SK-N-SH treated with all-trans-retinoic acid at 6 μM for 48 hours (cell line): ENCODE data around the gene KLHL42.

Source experiments
- BACH2 ChIP-seq: fragments of 250-450 bp; sonication (Bioruptor Pico); IDR thresholded peaks from 2 replicates; pipeline ENCODE4 v1.9.0; 2021; ENCODE audit warnings: mild to moderate bottlenecking, borderline replicate concordance
- CSDC2 ChIP-seq: fragments of 250-450 bp; sonication (Bioruptor Pico); IDR thresholded peaks from 2 replicates; pipeline ENCODE4 v1.5.0; 2020; ENCODE audit warnings: mild to moderate bottlenecking, moderate library complexity
- OSR1 ChIP-seq: fragments of 250-450 bp; sonication (Bioruptor Pico); IDR thresholded peaks from 2 replicates; pipeline ENCODE4 v1.8.0; 2022; ENCODE audit warnings: moderate library complexity, mild to moderate bottlenecking, inconsistent platforms
- RARB ChIP-seq: fragments of 250-450 bp; sonication (Bioruptor Pico); IDR thresholded peaks from 2 replicates; pipeline ENCODE4 v1.8.0; 2021; ENCODE audit warnings: mild to moderate bottlenecking, moderate library complexity
- TCF4 ChIP-seq: fragments of 250-450 bp; sonication (Bioruptor Pico); IDR thresholded peaks from 2 replicates; pipeline ENCODE4 v1.8.0; 2021; ENCODE audit warnings: mild to moderate bottlenecking, moderate library complexity, borderline replicate concordance
- ZC3H10 ChIP-seq: fragments of 250-450 bp; sonication (Bioruptor Pico); IDR thresholded peaks from 2 replicates; pipeline ENCODE4 v1.5.1; 2021; ENCODE audit warnings: mild to moderate bottlenecking, moderate library complexity
- ZFP30 ChIP-seq: fragments of 450-650 bp; formaldehyde crosslinking; IDR thresholded peaks from 2 replicates; pipeline ENCODE4 v1.5.0; 2022; ENCODE audit warnings: mild to moderate bottlenecking, moderate library complexity
- TF ChIP-seq, protein P1 (sequence below): fragments of 250-450 bp; sonication (Bioruptor Pico); IDR thresholded peaks from 2 replicates; pipeline ENCODE4 v1.5.1; 2020; ENCODE audit warnings: low read depth, mild to moderate bottlenecking, moderate library complexity
- TF ChIP-seq, protein P2 (sequence below): fragments of 250-450 bp; sonication (Bioruptor Pico); IDR thresholded peaks from 2 replicates; pipeline ENCODE4 v1.8.0; 2021; ENCODE audit warnings: low read depth, mild to moderate bottlenecking, moderate library complexity, borderline replicate concordance
- TF ChIP-seq, protein P3 (sequence below): fragments of 250-450 bp; sonication (Bioruptor Pico); IDR thresholded peaks from 2 replicates; pipeline ENCODE4 v1.5.0; 2020; ENCODE audit warnings: mild to moderate bottlenecking, moderate library complexity

DNA sequence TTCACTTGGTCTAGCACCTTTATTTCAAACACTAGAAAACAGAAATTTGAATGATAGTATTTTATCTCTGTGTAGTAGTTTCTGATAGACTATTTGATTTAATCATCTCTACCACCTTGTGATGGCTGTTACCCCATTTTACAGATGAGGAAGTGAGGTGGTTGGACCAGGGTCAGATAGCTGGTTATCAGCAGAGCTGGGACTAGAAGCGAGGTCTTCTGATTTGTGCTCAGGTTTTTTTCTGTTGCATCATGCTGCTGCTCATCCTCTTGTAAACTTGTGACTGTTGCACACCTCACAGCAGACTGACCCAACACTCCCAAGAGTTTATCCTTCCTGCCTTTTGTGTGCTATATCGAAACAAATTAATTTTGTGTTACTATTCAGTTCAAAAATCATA lies 10.1 kb downstream of the KLHL42 start:
- TF ChIP-seq, protein P1, sequence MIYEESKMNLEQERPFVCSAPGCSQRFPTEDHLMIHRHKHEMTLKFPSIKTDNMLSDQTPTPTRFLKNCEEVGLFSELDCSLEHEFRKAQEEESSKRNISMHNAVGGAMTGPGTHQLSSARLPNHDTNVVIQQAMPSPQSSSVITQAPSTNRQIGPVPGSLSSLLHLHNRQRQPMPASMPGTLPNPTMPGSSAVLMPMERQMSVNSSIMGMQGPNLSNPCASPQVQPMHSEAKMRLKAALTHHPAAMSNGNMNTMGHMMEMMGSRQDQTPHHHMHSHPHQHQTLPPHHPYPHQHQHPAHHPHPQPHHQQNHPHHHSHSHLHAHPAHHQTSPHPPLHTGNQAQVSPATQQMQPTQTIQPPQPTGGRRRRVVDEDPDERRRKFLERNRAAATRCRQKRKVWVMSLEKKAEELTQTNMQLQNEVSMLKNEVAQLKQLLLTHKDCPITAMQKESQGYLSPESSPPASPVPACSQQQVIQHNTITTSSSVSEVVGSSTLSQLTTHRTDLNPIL (CRISPR knock-in tag), result no peak
- TF ChIP-seq RARB (CRISPR knock-in tag) (no peak), TCF4 (CRISPR knock-in tag) (no peak), BACH2 (no peak), OSR1 (CRISPR knock-in tag) (no peak), ZFP30 (no peak), CSDC2 (CRISPR knock-in tag) (no peak), ZC3H10 (CRISPR knock-in tag) (no peak)
- TF ChIP-seq, protein P2, sequence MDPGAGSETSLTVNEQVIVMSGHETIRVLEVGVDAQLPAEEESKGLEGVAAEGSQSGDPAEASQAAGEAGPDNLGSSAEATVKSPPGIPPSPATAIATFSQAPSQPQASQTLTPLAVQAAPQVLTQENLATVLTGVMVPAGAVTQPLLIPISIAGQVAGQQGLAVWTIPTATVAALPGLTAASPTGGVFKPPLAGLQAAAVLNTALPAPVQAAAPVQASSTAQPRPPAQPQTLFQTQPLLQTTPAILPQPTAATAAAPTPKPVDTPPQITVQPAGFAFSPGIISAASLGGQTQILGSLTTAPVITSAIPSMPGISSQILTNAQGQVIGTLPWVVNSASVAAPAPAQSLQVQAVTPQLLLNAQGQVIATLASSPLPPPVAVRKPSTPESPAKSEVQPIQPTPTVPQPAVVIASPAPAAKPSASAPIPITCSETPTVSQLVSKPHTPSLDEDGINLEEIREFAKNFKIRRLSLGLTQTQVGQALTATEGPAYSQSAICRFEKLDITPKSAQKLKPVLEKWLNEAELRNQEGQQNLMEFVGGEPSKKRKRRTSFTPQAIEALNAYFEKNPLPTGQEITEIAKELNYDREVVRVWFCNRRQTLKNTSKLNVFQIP (CRISPR knock-in tag), result no peak
- TF ChIP-seq, protein P3, sequence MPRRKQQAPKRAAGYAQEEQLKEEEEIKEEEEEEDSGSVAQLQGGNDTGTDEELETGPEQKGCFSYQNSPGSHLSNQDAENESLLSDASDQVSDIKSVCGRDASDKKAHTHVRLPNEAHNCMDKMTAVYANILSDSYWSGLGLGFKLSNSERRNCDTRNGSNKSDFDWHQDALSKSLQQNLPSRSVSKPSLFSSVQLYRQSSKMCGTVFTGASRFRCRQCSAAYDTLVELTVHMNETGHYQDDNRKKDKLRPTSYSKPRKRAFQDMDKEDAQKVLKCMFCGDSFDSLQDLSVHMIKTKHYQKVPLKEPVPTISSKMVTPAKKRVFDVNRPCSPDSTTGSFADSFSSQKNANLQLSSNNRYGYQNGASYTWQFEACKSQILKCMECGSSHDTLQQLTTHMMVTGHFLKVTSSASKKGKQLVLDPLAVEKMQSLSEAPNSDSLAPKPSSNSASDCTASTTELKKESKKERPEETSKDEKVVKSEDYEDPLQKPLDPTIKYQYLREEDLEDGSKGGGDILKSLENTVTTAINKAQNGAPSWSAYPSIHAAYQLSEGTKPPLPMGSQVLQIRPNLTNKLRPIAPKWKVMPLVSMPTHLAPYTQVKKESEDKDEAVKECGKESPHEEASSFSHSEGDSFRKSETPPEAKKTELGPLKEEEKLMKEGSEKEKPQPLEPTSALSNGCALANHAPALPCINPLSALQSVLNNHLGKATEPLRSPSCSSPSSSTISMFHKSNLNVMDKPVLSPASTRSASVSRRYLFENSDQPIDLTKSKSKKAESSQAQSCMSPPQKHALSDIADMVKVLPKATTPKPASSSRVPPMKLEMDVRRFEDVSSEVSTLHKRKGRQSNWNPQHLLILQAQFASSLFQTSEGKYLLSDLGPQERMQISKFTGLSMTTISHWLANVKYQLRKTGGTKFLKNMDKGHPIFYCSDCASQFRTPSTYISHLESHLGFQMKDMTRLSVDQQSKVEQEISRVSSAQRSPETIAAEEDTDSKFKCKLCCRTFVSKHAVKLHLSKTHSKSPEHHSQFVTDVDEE (CRISPR knock-in tag), result no peak
